Stimulated activated naive B cell treated with anti-CD40 and anti-IgM and Interleukin-4, amounts not matched to agents 10 μg/mL and 1 μg/mL and 100 μg/mL, for 72 hours (primary cell): Measurements from ENCODE around the gene TRIM8.
A peak's percentile ranks its signal among the peaks of the same experiment; 100 is the strongest.
"Not testable (repeated sequence)": the region's sequence is repeated elsewhere in the genome, so short reads cannot be mapped to it uniquely, and the experiment has no call there.

Experiments used
- ATAC-seq, 2 donors: fragments of 150-1000 bp; cut with Tn5 transposase; replicated peaks; 2 replicates each; pipeline ENCODE4 v1.10.0; 2021; ENCODE audit warnings: moderate library complexity in 1 of 2
- DNase-seq: peaks from one replicate; pipeline ENCODE4 v3.0.0; 2021
- H3K27ac Mint-ChIP-seq: one replicate; pipeline ENCODE4 v1.8.0; 2022; ENCODE audit warnings: mild to moderate bottlenecking, mixed read lengths
- H3K27me3 Mint-ChIP-seq, 2 donors: one replicate each; pipeline ENCODE4 v1.8.0; 2022; ENCODE audit warnings: mixed read lengths in 2 of 2
- H3K36me3 Mint-ChIP-seq, 2 donors: one replicate each; pipeline ENCODE4 v1.8.0; 2022; ENCODE audit warnings: mixed read lengths in 2 of 2, mild to moderate bottlenecking in 1 of 2
- H3K4me1 Mint-ChIP-seq, 2 donors: one replicate each; pipeline ENCODE4 v1.8.0; 2022; ENCODE audit warnings: mixed read lengths in 2 of 2, mild to moderate bottlenecking in 1 of 2
- H3K4me3 Mint-ChIP-seq, 2 donors: one replicate each; pipeline ENCODE4 v1.8.0; 2022; ENCODE audit warnings: mild to moderate bottlenecking in 2 of 2, mixed read lengths in 2 of 2, moderate library complexity in 1 of 2
- H3K9me3 Mint-ChIP-seq, 2 donors: one replicate each; pipeline ENCODE4 v1.8.0; 2022; ENCODE audit warnings: mixed read lengths in 2 of 2, mild to moderate bottlenecking in 1 of 2

Gene TRIM8

GRCh38 chr10:102656791-102657371 is 12.6 kb downstream of the TRIM8 start:
- Mint-ChIP-seq H3K4me3 (no peak overlapping the region), H3K27ac (no peak overlapping the region), H3K4me1 (peaks cover 41 to 60% of the 10 kb centered on the region in 2 donors), H3K36me3 (peaks cover 40 to 52% of the 10 kb centered on the region in 2 donors), H3K9me3 (no peaks in the 10 kb centered on the region), H3K27me3 (no peaks in the 10 kb centered on the region)
- DNase-seq (no peak), ATAC-seq (no peak)

GRCh38 chr10:102657451-102657850 is 13.2 kb downstream of the TRIM8 start:
- Mint-ChIP-seq H3K27ac (no peak overlapping the region), H3K4me1 (peaks cover 39 to 55% of the 10 kb centered on the region in 2 donors), H3K36me3 (peaks cover 40 to 52% of the 10 kb centered on the region in 2 donors), H3K9me3 (no peaks in the 10 kb centered on the region), H3K27me3 (no peaks in the 10 kb centered on the region), H3K4me3 (no peak overlapping the region)
- ATAC-seq (no peak), DNase-seq (no peak)

GRCh38 chr10:102657984-102658724 is 13.9 kb downstream of the TRIM8 start:
- Mint-ChIP-seq H3K27me3 (no peaks in the 10 kb centered on the region), H3K36me3 (peaks cover 34 to 46% of the 10 kb centered on the region in 2 donors), H3K4me3 (no peak overlapping the region), H3K9me3 (no peaks in the 10 kb centered on the region), H3K27ac (no peak overlapping the region), H3K4me1 (peaks cover 33 to 48% of the 10 kb centered on the region in 2 donors)
- DNase-seq: no peak
- ATAC-seq: no peak

- Mint-ChIP-seq H3K36me3 (peaks cover 27 to 40% of the 10 kb centered on the region in 2 donors), H3K27ac (peak overlapping the region; percentile 47), H3K4me3 (no peak overlapping the region), H3K9me3 (no peaks in the 10 kb centered on the region), H3K4me1 (peaks cover 27 to 41% of the 10 kb centered on the region in 2 donors), H3K27me3 (no peaks in the 10 kb centered on the region)
- no peak for DNase-seq
- no peak for ATAC-seq
Observed at GRCh38 chr10:102658802-102659201, 14.5 kb downstream of the TRIM8 start.

- Mint-ChIP-seq H3K36me3 (peaks cover 15 to 22% of the 10 kb centered on the region in 2 donors), H3K27ac (peak overlapping the region; percentile 80), H3K27me3 (no peaks in the 10 kb centered on the region), H3K9me3 (no peaks in the 10 kb centered on the region), H3K4me1 (peaks cover 22 to 27% of the 10 kb centered on the region in 2 donors), H3K4me3 (peak overlapping the region; percentile 70 to 71)
- DNase-seq (no peak), ATAC-seq (peak; percentile 88)
Observed at GRCh38 chr10:102660888-102661657, 16.8 kb downstream of the TRIM8 start.

- ATAC-seq: peak in 1 of 2 donors; percentile 26
- no peak for DNase-seq
- no peaks in the 10 kb centered on the region for H3K27me3 Mint-ChIP-seq
- peaks cover 15 to 16% of the 10 kb centered on the region in 2 donors for H3K36me3 Mint-ChIP-seq
- H3K4me3 Mint-ChIP-seq: peak overlapping the region; percentile 70 to 71
- peaks cover 22 to 27% of the 10 kb centered on the region in 2 donors for H3K4me1 Mint-ChIP-seq
- H3K27ac Mint-ChIP-seq: peak overlapping the region; percentile 80
- no peaks in the 10 kb centered on the region for H3K9me3 Mint-ChIP-seq
Observed at GRCh38 chr10:102661658-102662028, 17.4 kb downstream of the TRIM8 start.

GRCh38 chr10:102665904-102666509 is 21.7 kb downstream of the TRIM8 start:
- no peaks in the 10 kb centered on the region for H3K27me3 Mint-ChIP-seq
- no peaks in the 10 kb centered on the region for H3K36me3 Mint-ChIP-seq
- H3K9me3 Mint-ChIP-seq: no peaks in the 10 kb centered on the region
- DNase-seq (no peak), ATAC-seq (no peak)
- H3K4me1 Mint-ChIP-seq: peaks cover 12 to 16% of the 10 kb centered on the region in 2 donors
- H3K27ac Mint-ChIP-seq: no peak overlapping the region
- H3K4me3 Mint-ChIP-seq: no peak overlapping the region

- H3K4me3 Mint-ChIP-seq, H3K36me3 Mint-ChIP-seq, DNase-seq, H3K4me1 Mint-ChIP-seq, H3K27ac Mint-ChIP-seq, ATAC-seq, H3K27me3 Mint-ChIP-seq, H3K9me3 Mint-ChIP-seq: not testable (repeated sequence)
Observed at GRCh38 chr10:102667411-102667810, 23.1 kb downstream of the TRIM8 start.

- no peaks in the 10 kb centered on the region for H3K27me3 Mint-ChIP-seq
- H3K27ac Mint-ChIP-seq: no peak overlapping the region
- ATAC-seq (no peak), DNase-seq (no peak)
- H3K9me3 Mint-ChIP-seq: no peaks in the 10 kb centered on the region
- peaks cover 3 to 12% of the 10 kb centered on the region in 2 donors for H3K4me1 Mint-ChIP-seq
- H3K36me3 Mint-ChIP-seq: no peaks in the 10 kb centered on the region
- H3K4me3 Mint-ChIP-seq: no peak overlapping the region
Observed at GRCh38 chr10:102668326-102669107, 24.2 kb downstream of the TRIM8 start.

- no peak for ATAC-seq
- H3K4me3 Mint-ChIP-seq: no peak overlapping the region
- H3K36me3 Mint-ChIP-seq: no peaks in the 10 kb centered on the region
- DNase-seq: no peak
- no peaks in the 10 kb centered on the region for H3K27me3 Mint-ChIP-seq
- no peaks in the 10 kb centered on the region for H3K9me3 Mint-ChIP-seq
- H3K4me1 Mint-ChIP-seq: peaks cover 10 to 21% of the 10 kb centered on the region in 2 donors
- H3K27ac Mint-ChIP-seq: no peak overlapping the region
Observed at GRCh38 chr10:102669206-102670064, 25.2 kb downstream of the TRIM8 start.

GRCh38 chr10:102670065-102670670 is 25.9 kb downstream of the TRIM8 start:
- no peaks in the 10 kb centered on the region for H3K36me3 Mint-ChIP-seq
- H3K27ac Mint-ChIP-seq: no peak overlapping the region
- H3K4me1 Mint-ChIP-seq: peaks cover 13 to 28% of the 10 kb centered on the region in 2 donors

GRCh38 chr10:102670871-102671434 is 26.7 kb downstream of the TRIM8 start:
- H3K4me3 Mint-ChIP-seq: no peak overlapping the region
- DNase-seq: no peak
- no peaks in the 10 kb centered on the region for H3K36me3 Mint-ChIP-seq
- H3K27ac Mint-ChIP-seq: no peak overlapping the region
- no peaks in the 10 kb centered on the region for H3K9me3 Mint-ChIP-seq
- no peak for ATAC-seq
- peaks cover 19 to 36% of the 10 kb centered on the region in 2 donors for H3K4me1 Mint-ChIP-seq
- no peaks in the 10 kb centered on the region for H3K27me3 Mint-ChIP-seq

More at GRCh38 chr10:102670065-102670670, 25.9 kb downstream of the TRIM8 start:
- Mint-ChIP-seq H3K4me3 (no peak overlapping the region), H3K27me3 (no peaks in the 10 kb centered on the region), H3K9me3 (no peaks in the 10 kb centered on the region)
- ATAC-seq (no peak), DNase-seq (no peak)
